ENCODE results near the gene CDADC1.
"Not testable (repeated sequence)": the region's sequence is repeated elsewhere in the genome, so short reads cannot be mapped to it uniquely, and the experiment has no call there.

The CDADC1 gene

GRCh38 chr13:49319951-49320350, 72.2 kb downstream of the CDADC1 start:
- no peak for DNase-seq

- no peak for DNase-seq
Measured at GRCh38 chr13:49320975-49321374, 73.2 kb downstream of the CDADC1 start.

DNA sequence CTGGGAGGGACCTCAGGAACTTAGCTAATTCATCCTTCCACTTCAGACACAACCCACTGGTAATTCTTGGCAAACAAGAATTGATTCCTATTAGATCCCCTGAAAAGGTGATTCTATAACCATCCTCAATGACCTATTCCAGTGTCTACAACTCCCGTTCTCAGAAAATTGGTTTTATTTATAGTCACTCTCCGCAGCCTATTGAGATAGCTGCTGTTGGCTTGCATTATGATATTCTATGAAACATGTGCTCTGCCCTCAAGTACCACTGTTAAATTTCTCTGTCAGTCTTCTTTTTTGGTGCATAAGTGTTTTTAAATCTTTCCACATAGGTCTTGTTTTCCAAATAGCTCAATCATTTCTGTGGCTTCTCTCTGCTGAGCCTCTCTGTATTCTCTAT, 75.0 kb downstream of the CDADC1 start:
- no peak for DNase-seq

DNA sequence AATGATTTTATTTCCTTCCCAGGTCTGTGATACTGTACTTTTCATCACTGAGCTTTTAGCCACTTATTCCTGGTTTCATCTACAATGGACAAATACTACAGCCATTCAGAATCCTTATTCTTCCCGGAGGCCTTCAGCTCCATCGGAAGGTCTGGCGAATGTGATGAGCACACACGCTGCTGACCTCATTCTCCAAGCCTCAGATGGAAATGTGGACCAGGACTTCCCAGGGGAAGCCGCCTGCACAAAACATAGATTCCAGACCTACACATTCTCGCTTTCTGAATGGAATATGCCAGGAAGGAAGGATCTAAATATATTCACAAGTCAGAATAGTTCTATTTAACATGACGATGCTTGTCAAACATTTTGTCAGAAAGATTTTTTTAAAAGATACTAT, 75.6 kb downstream of the CDADC1 start:
- DNase-seq = no peak

GRCh38 chr13:49326222-49326917, 78.6 kb downstream of the CDADC1 start:
- DNase-seq = no peak

- DNase-seq = not testable (repeated sequence)
Measured at GRCh38 chr13:49327145-49327544, 79.4 kb downstream of the CDADC1 start.

- DNase-seq = no peak
Measured at GRCh38 chr13:49329831-49330545, 82.3 kb downstream of the CDADC1 start.

GRCh38 chr13:49330546-49330864, 82.8 kb downstream of the CDADC1 start:
- DNase-seq = no peak

DNA sequence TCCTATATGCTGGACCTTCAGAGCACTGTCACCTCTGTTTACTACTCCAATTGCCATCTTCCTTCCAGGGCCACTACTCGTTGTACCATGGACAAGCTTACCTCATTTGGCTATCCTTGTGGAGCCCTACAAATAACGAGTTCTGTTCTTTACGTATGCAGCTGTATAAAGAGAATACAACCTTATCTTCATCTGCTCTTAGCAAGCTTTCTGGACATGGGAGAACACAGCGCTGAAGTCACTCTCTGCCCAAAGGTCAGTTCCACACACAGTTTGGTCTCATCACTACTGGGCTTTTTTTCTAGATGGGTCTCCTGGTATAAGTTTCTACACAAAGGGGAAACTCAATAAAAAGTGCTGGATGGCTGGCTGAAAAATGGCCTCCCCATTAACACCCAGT, 88.9 kb downstream of the CDADC1 start:
- DNase-seq = no peak

DNA sequence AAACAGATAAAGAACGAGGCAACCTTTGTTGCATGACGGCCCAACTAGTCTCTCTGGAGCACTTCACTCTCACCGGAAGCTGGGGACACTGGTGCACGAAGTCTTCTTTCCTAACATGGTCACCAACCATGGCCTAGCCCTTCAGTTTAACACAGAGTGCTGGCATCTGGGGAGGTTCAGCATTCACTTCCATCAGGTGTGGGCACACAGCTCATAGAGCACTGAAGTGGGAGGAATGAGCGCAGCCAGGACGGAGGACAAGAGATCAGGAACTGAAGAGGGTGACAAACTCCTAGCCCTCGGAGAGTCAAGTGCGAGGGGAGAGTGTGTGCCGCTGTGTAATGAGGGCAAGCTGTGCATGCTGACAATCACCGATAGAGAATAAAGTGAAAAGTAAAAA, 92.4 kb downstream of the CDADC1 start:
- no peak for DNase-seq

- no peak for DNase-seq
Measured at GRCh38 chr13:49341517-49341916, 93.8 kb downstream of the CDADC1 start.

DNA sequence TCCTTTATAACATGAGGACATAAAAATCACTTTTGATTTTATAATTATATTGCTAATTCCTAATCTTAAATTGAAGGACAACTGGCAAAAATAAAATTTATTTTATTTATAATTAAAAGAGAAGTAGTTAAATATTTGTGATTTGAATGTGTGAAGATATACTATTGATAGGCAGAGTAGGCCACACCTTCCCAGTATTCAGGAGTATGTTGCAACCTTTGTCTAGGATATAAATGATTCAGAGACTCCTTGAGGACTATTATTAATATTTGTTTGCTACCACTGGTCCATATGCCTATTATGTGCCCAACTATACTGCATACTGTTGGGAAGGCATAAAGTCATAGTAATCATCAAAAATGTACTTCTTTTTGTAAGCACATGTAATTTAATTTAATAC, 94.2 kb downstream of the CDADC1 start:
- no peak for DNase-seq

DNA sequence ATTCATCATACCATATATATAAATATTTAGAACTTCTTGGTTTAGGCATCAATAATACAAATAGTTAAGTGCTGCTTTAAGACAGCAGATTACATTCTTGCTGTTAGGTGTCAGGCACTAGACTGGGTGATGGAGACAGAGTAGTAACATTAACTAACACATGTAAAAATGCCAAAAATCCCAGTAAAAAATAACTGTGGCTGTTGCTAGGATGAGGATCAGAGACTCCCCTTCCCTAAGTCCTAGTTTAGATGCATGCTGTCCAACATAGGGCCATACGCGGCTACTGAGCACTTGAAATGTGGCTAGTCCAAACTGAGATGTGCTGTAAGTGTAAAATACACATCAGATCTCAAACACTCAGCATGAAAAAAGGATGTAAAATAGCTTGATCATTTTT, 94.7 kb downstream of the CDADC1 start:
- DNase-seq = no peak

Measured in NCI-H82 (cell line).